Activated CD8-positive, alpha-beta memory T cell treated with anti-CD3 and anti-CD28 coated beads, Interleukin-2, amount 10 ng/mL, durations not matched to agents 7 days and 5 days (primary cell): Measurements from ENCODE around the gene MT2A. TPM values are rescaled to one million over a fixed set of nuclear protein-coding genes. Genes with fewer than 3 reads are reported as not detected.

ENCODE experiments used
- ATAC-seq: fragments of 150-1000 bp; cut with Tn5 transposase; one replicate; pipeline ENCODE4 v1.10.0; 2021; ENCODE audit warnings: moderate library complexity
- CTCF ChIA-PET: fragments of 350-600 bp; sonication (Branson Sonifier 250); formaldehyde crosslinking; loops from one replicate; lab custom pipeline; 2021; ENCODE audit warnings: antibody characterized with exemption; lab: Charles Lee
- DNase-seq: peaks from one replicate; pipeline ENCODE4 v3.0.0-alpha.2; 2020
- H3K27ac Mint-ChIP-seq: one replicate; pipeline ENCODE4 v1.8.0; 2021; ENCODE audit warnings: mild to moderate bottlenecking, mixed read lengths
- H3K27me3 Mint-ChIP-seq: one replicate; pipeline ENCODE4 v1.8.0; 2021; ENCODE audit warnings: mixed read lengths
- H3K36me3 Mint-ChIP-seq: one replicate; pipeline ENCODE4 v1.8.0; 2021; ENCODE audit warnings: mild to moderate bottlenecking, mixed read lengths
- H3K4me1 Mint-ChIP-seq: one replicate; pipeline ENCODE4 v1.8.0; 2021; ENCODE audit warnings: mixed read lengths
- H3K4me3 Mint-ChIP-seq: one replicate; pipeline ENCODE4 v1.8.0; 2021; ENCODE audit warnings: mild to moderate bottlenecking, moderate library complexity, mixed read lengths
- H3K9me3 Mint-ChIP-seq: one replicate; pipeline ENCODE4 v1.8.0; 2022; ENCODE audit warnings: low read depth, mixed read lengths
- total RNA-seq, 2 experiments: library from RNA; stranded (reverse); gene quantifications; one replicate each; pipeline ENCODE4 v1.2.3, GENCODE V29; 2021

MT2A gene
- total RNA-seq, 2 experiments from 2014 or later = 121 to 125 TPM

DNA sequence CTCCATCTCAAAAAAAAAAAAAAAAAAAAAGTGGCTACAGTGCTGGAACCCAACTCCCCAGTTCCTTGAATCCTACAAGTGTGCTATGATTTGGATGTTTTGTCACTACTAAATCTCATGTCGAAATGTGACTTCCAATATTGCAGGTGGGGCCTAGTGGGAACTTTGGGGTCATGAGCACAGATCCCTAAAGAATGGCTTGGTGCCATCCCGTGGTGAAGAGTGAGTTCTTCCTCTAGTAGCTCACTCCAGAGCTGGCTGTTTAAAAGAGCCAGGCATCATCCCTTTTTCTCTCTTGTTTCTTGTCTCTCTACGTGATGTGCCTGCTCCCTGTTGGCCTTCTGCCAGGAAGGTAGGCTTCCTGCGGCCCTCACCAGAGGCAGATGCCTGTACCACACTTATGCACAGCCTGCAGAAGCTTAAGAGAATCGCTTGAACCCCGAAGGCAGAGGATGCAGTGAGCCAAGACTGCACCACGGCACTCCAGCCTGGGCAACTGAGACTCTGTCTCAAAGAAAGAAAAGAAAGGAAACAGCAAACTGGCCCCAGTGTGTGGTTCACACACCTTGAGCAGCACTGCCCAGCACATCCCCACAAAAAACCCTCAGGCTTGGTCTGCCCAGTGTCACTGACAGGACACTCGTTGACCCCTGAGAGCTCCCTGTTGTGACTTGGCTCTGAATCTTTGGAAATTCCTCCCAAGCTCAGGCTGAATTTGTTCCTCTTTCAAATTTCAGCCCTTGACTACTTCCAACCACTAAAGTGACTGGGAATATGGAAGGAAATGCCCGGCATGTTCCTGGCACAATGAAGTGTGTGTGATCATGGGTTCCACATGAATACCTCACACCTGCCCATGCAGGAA, 20.3 kb downstream of the MT2A start:
- CTCF ChIA-PET = interaction anchor here (1.3 to 1.4 kb wide), 2 partner anchors 16 to 73 kb away, joined by 3 to 5 read pairs; no protein-coding TSS in a partner anchor
- Mint-ChIP-seq H3K4me3 (no peak overlapping the region), H3K27me3 (peaks cover 65% of the 10 kb centered on the region), H3K4me1 (peaks cover 40% of the 10 kb centered on the region), H3K36me3 (no peaks in the 10 kb centered on the region), H3K9me3 (no peaks in the 10 kb centered on the region), H3K27ac (no peak overlapping the region)
- DNase-seq (no peak), ATAC-seq (no peak)

DNA sequence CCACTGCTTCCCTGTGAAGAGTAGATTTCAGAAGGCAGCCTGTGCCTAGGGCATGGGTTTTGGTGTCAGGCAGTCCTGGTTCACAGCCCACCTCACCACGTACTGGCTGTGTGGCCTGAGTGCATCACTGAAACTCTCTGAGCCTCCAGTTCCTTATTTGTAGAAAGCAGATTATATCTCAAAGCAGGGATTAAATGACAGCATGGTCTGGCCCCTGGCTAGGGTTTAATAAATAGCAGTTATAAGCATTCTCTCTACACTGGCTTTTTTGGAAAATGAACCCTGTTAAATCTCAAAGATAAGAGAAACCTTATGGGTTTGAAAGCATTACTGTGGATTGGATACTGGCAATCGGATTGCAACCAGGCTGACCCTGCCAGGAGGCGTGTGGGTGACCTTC, 21.1 kb downstream of the MT2A start:
- no peak for ATAC-seq
- Mint-ChIP-seq H3K4me1 (peaks cover 38% of the 10 kb centered on the region), H3K27me3 (peaks cover 70% of the 10 kb centered on the region), H3K36me3 (no peaks in the 10 kb centered on the region), H3K27ac (no peak overlapping the region), H3K9me3 (no peaks in the 10 kb centered on the region), H3K4me3 (no peak overlapping the region)
- no peak for DNase-seq
- CTCF ChIA-PET = interaction anchor here (1.3 to 2.7 kb wide), 5 partner anchors 14 to 72 kb away, joined by 3 to 10 read pairs (median 9); no protein-coding TSS in a partner anchor

DNA sequence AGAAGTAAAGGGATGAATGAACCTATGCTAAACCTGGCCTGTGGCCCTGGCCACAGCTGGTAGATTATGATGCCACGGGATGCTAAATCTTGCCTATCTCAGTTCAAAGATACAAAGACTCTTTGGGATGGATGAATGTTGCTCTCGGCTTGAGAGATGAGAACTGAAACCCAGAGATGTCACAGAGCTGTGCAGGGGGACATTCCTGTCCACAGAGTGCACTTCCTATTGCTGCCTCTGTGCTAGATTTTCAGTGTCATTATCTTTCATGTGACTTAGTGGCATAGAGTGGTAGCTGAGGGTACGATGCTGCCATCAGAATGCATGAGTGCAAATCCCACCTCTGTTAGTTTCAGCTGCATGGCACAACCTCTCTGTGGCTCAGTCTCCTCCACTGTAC, 21.8 kb downstream of the MT2A start:
- ATAC-seq (no peak), DNase-seq (no peak)
- H3K36me3 Mint-ChIP-seq = no peaks in the 10 kb centered on the region
- H3K27ac Mint-ChIP-seq = no peak overlapping the region
- no peak overlapping the region for H3K4me3 Mint-ChIP-seq
- CTCF ChIA-PET = interaction anchor here (1.0 to 2.7 kb wide), 6 partner anchors 11 to 72 kb away, joined by 4 to 10 read pairs (median 6); no protein-coding TSS in a partner anchor
- peaks cover 72% of the 10 kb centered on the region for H3K27me3 Mint-ChIP-seq
- peaks cover 40% of the 10 kb centered on the region for H3K4me1 Mint-ChIP-seq
- H3K9me3 Mint-ChIP-seq = no peaks in the 10 kb centered on the region

DNA sequence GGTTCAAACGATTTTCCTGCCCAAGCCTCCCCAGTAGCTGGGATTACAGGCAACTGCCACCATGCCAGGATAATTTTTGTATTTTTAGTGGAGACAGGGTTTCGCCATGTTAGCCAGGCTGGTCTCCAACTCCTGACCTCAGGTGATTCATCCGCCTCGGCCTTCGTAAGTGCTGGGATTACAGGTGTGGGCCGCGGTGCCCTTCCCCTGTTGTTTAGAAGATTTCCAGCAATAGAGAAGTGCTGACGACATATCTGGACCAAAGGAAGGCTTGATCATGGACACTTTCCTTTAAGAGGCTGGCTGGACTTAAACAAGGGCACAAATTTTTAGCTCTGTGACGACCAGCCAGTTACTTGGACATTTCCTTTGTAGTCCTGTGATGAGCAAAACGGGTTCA, 22.8 kb downstream of the MT2A start:
- Mint-ChIP-seq H3K27ac (no peak overlapping the region), H3K36me3 (no peaks in the 10 kb centered on the region), H3K4me1 (peaks cover 39% of the 10 kb centered on the region), H3K4me3 (no peak overlapping the region), H3K9me3 (no peaks in the 10 kb centered on the region), H3K27me3 (peaks cover 72% of the 10 kb centered on the region)
- CTCF ChIA-PET = interaction anchor here (1.1 to 2.7 kb wide), 6 partner anchors 8 to 71 kb away, joined by 3 to 10 read pairs (median 6); no protein-coding TSS in a partner anchor
- DNase-seq = no peak
- ATAC-seq = no peak

DNA sequence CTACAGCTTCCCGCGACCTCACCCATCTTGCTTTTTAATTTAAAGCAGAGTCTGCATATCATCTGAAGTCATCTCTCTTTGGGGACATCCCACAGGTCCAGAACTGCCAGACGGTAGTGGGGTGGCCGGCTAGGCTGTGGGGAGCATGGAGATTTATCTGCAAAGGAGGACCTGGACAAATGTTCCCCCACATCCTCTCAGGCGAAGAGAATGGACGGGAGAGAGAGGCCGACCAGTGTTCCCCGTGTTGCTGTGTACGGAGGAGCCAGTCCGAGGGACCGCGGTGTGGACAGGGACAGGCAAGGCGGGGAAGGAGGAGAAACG, 23.4 kb downstream of the MT2A start:
- peak overlapping the region; percentile 38 for H3K4me3 Mint-ChIP-seq
- peaks cover 34% of the 10 kb centered on the region for H3K4me1 Mint-ChIP-seq
- peaks cover 73% of the 10 kb centered on the region for H3K27me3 Mint-ChIP-seq
- no peaks in the 10 kb centered on the region for H3K9me3 Mint-ChIP-seq
- ATAC-seq (peak; percentile 6), DNase-seq (no peak)
- CTCF ChIA-PET = interaction anchor here (1.6 to 2.7 kb wide), 3 partner anchors 8 to 70 kb away, joined by 3 to 10 read pairs (median 9); no protein-coding TSS in a partner anchor
- no peaks in the 10 kb centered on the region for H3K36me3 Mint-ChIP-seq
- H3K27ac Mint-ChIP-seq = no peak overlapping the region

DNA sequence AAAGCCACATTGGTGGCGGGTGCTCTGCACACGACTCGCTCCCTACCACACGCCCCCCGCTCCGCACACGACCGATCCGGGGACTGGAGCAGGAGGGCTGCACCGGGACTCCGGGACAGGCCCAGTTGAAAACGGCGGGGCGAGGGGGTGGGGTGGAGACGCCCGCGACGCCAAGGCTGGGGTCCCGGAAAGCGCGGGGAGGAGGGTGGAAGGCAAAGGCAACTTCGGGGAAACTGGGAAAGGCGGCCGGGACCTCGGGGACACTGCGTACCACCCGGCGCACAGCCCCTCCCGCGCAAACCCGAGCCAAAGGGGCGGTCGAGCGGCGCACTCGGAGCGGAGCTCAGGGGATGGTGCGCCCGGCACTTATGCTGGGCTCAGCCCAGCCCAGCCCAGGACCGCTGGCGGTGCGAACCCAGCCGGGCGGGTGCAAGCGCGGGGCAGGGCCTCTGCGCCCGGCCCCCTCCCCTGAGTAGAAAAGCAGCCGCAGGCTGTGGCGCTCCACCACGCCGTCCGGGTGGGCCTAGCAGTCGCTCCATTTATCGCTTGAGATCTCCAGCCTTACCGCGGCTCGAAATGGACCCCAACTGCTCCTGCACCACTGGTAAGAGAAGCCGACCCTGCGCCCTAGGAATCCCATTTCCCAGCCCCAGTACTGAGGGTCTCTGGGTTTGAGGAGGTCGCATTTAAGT, 23.9 kb downstream of the MT2A start, which contains the start of gene MT1M:
Gene MT1M (plus strand): TSS at position 504 of the 692 bp plus-strand sequence. CDS start 73 bp downstream, at position 577.
- peaks cover 73% of the 10 kb centered on the region for H3K27me3 Mint-ChIP-seq
- H3K36me3 Mint-ChIP-seq = no peaks in the 10 kb centered on the region
- H3K9me3 Mint-ChIP-seq = no peaks in the 10 kb centered on the region
- ATAC-seq (peak; percentile 43), DNase-seq (no peak)
- CTCF ChIA-PET = interaction anchor here (1.6 to 2.7 kb wide), 2 partner anchors 9 to 31 kb away, joined by 3 to 9 read pairs; no protein-coding TSS in a partner anchor
- H3K27ac Mint-ChIP-seq = no peak within 1 kb of the TSS
- peaks cover 34% of the 10 kb centered on the region for H3K4me1 Mint-ChIP-seq
- H3K4me3 Mint-ChIP-seq = peak within 1 kb of the TSS; percentile 38

DNA sequence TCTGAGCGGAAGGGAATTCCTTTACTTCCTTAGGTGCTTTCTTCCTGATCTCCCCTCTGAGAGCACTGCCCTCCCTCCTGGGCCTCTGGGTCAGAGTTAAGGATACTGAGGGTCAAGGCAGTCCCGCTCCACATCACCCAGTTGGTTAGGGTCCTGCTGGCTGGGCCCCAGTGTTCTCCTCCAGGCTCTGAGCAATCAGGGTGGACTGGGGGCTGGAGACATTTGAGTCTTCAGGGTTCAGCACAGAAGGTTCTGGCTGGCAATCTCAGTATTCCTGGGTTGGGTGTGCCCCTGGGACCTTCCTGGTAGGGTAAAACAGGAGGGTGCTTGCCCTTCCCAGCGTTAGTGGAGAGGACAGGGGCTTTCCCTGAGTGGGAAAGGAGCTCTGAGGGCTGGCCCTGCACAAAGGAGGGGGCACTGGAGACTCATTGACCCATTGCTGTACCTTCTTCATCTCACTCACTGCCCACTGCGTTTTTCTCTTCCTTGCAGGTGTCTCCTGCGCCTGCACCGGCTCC, 24.5 kb downstream of the MT2A start:
- Mint-ChIP-seq H3K4me1 (peaks cover 38% of the 10 kb centered on the region), H3K27me3 (peaks cover 79% of the 10 kb centered on the region), H3K36me3 (no peaks in the 10 kb centered on the region), H3K27ac (no peak overlapping the region), H3K4me3 (peak overlapping the region; percentile 12), H3K9me3 (no peaks in the 10 kb centered on the region)
- ATAC-seq (no peak), DNase-seq (no peak)
- CTCF ChIA-PET = interaction anchor here (1.6 to 1.9 kb wide), 2 partner anchors 9 to 11 kb away, joined by 3 to 7 read pairs; no protein-coding TSS in a partner anchor

DNA sequence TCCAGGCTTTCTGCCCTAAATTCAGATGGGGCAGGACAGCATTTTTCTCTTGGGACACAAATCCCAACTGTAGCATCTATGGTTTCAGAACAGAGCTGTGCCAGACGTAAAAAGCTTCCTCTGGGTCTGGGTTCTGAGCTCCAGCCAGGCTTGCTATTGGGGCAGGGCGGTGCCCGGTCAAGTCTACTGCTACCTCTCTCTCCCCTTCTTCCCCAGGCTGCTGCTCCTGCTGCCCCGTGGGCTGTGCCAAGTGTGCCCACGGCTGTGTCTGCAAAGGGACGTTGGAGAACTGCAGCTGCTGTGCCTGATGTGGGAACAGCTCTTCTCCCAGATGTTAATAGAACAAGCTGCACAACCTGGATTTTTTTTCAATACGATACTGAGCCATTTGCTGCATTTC, 25.2 kb downstream of the MT2A start:
- CTCF ChIA-PET = interaction anchor here (1.9 kb wide), 1 partner anchor 10 kb away, joined by 7 read pairs; no protein-coding TSS in a partner anchor
- peaks cover 85% of the 10 kb centered on the region for H3K27me3 Mint-ChIP-seq
- H3K9me3 Mint-ChIP-seq = no peaks in the 10 kb centered on the region
- H3K27ac Mint-ChIP-seq = no peak overlapping the region
- H3K4me3 Mint-ChIP-seq = no peak overlapping the region
- ATAC-seq (no peak), DNase-seq (no peak)
- no peaks in the 10 kb centered on the region for H3K36me3 Mint-ChIP-seq
- H3K4me1 Mint-ChIP-seq = peaks cover 42% of the 10 kb centered on the region

DNA sequence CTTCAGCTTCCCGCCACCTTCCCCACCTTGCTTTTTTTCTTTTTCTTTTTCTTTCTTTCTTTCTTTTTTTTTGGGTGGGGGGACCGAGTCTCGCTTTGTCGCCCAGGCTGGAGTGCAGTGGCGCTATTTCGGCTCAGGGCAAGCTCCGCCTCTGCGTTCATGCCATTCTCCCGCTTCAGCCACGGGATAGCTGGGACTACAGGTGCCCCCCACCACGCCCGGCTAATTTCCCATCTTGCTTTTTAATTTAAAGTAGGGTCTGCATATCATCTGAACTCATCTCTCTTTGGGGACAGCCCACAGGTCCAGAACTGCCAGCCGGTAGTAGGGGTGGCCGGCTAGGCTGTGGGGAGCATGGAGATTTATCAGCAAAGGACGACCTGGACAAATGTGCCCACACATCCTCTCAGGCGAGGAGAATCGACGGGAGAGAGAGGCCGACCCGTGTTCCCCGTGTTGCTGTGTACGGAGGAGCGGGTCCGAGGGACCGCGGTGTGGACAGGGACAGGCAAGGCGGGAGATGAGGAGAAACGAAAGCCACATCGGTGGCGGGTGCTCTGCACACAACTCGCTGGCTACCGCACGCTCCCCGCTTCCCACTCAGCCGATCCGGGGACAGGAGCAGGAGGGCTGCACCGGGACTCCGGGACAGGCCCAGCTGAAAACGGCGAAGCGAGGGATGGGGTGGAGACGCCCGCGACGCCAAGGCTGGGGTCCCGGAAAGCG, 26.5 kb downstream of the MT2A start:
- Mint-ChIP-seq H3K4me3 (peak overlapping the region; percentile 45), H3K36me3 (no peaks in the 10 kb centered on the region), H3K9me3 (no peaks in the 10 kb centered on the region), H3K27ac (no peak overlapping the region), H3K27me3 (peaks cover 96% of the 10 kb centered on the region), H3K4me1 (peaks cover 43% of the 10 kb centered on the region)
- DNase-seq = no peak
- peak; percentile 18 for ATAC-seq
- CTCF ChIA-PET = interaction anchor here (1.2 to 1.9 kb wide), 2 partner anchors 9 to 67 kb away, joined by 6 to 7 read pairs; no protein-coding TSS in a partner anchor

DNA sequence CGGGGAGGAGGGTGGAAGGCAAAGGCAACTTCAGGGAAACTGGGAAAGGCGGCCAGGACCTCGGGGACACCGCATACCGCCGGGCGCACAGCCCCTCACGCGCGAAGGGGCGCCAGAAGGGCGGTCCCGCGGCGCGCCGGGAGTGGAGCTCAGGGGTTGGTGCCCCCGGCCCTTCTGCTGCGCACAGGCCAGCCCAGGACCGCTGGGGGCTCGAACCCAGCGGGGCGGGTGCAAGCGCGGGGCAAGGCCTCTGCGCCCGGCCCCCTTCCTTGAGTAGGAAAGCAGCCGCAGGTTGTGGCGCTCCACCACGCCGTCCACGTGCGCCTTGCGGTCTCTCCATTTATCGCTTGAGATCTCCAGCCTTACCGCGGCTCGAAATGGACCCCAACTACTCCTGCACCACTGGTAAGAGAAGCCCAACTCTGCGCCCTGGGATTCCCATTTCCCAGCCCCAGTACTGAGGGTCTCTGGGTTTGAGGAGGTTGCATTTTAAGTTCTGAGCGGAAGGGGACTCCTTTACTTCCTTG, 27.1 kb downstream of the MT2A start:
- DNase-seq = no peak
- CTCF ChIA-PET = no interaction called here
- Mint-ChIP-seq H3K27me3 (peaks cover 97% of the 10 kb centered on the region), H3K36me3 (no peaks in the 10 kb centered on the region), H3K4me1 (peaks cover 37% of the 10 kb centered on the region), H3K4me3 (peak overlapping the region; percentile 45), H3K9me3 (no peaks in the 10 kb centered on the region), H3K27ac (peak overlapping the region; percentile 28)
- ATAC-seq = peak; percentile 20

DNA sequence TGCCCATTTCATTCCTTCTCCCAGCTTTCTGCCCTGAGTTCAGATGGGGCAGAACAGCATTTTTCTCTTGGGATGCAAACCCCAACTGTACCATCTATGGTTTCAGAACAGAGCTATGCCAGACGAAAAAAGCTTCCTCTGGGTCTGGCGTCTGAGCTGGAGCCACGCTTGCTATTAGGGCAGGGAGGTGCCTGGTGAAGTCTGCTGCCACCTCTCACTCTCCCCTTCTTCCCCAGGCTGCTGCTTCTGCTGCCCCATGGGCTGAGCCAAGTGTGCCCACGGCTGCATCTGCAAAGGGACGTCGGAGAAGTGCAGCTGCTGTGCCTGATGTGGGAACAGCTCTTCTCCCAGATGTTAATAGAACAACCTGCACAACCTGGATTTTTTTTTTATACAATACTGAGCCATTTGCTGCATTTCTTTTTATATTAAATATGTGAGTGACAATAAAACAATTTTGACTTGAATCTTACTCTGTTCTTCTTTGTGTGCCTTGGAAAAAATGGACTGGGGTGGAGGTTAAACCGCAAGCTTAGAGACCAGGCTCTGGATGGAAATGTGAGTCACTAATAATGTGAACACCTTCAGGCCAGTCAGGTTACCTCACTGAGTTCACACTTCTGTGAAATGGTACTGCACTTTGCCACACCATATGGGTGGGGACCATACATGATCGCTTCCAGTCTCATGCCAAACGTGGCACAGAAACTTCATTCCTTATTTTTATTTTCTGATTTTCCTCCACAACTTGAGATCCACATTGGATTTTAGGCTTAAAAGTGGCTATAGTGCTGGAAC, 28.4 kb downstream of the MT2A start:
- H3K27ac Mint-ChIP-seq = no peak overlapping the region
- DNase-seq (no peak), ATAC-seq (no peak)
- H3K27me3 Mint-ChIP-seq = peaks cover 94% of the 10 kb centered on the region
- no peaks in the 10 kb centered on the region for H3K9me3 Mint-ChIP-seq
- CTCF ChIA-PET = interaction anchor here (1.0 to 1.5 kb wide), 2 partner anchors 11 to 36 kb away, joined by 3 to 4 read pairs; partner anchors contain the start of gene MT1E
- H3K4me3 Mint-ChIP-seq = no peak overlapping the region
- peaks cover 32% of the 10 kb centered on the region for H3K4me1 Mint-ChIP-seq
- no peaks in the 10 kb centered on the region for H3K36me3 Mint-ChIP-seq
